CD4-positive, alpha-beta T cell (primary cell): Measurements from ENCODE around the gene RANBP9. TPM values are rescaled to one million over a fixed set of nuclear protein-coding genes. Genes with fewer than 3 reads are reported as not detected.

Experiments
- ATAC-seq: fragments of 200-7000 bp; cut with Tn5 transposase; one replicate; pipeline ENCODE4 v1.10.0; 2022; ENCODE audit warnings: mild to moderate bottlenecking; ENCODE audit not compliant: poor library complexity
- CTCF ChIA-PET: fragments of 350-600 bp; sonication (Branson Sonifier 250); formaldehyde crosslinking; loops from one replicate; lab custom pipeline; 2021; ENCODE audit warnings: antibody characterized with exemption, inconsistent platforms; lab: Charles Lee
- POLR2A ChIA-PET: fragments of 350-600 bp; sonication (Branson Sonifier 250); formaldehyde crosslinking; loops from one replicate; lab custom pipeline; 2021; ENCODE audit warnings: antibody characterized with exemption, inconsistent platforms; lab: Charles Lee
- DNase-seq, 14 experiments: peaks; one replicate each; pipeline ENCODE4 v3.0.0-alpha.2; 2013 to 2020; ENCODE audit warnings: mixed read lengths in 2 of 14
- H3K27ac ChIP-seq, 2 donors: one replicate each; pipeline versions ENCODE4 v1.5.1 to v1.7.0; 2013; ENCODE audit warnings: low read length in 2 of 2, low read depth in 1 of 2, mild to moderate bottlenecking in 1 of 2
- H3K27me3 ChIP-seq, 2 experiments: 1 replicate in 1 of 2; 2 replicates in 1 of 2; pipeline versions ENCODE4 v1.6.1 to v1.7.0; 2013; ENCODE audit warnings: low read length in 2 of 2, control low read depth in 1 of 2, mild to moderate bottlenecking in 1 of 2, moderate library complexity in 1 of 2; ENCODE audit not compliant: insufficient read depth in 2 of 2, control insufficient read depth in 1 of 2
- H3K36me3 ChIP-seq: one replicate; pipeline ENCODE4 v1.6.1; 2013; ENCODE audit warnings: low read length, control low read depth; ENCODE audit not compliant: insufficient read depth
- H3K4me1 ChIP-seq: one replicate; pipeline ENCODE4 v1.6.1; 2013; ENCODE audit warnings: low read length, control low read depth; ENCODE audit not compliant: insufficient read depth
- H3K4me3 ChIP-seq: one replicate; pipeline ENCODE4 v1.5.1; 2013; ENCODE audit warnings: mild to moderate bottlenecking, low read length, moderate library complexity
- H3K9me3 ChIP-seq, 2 experiments: 1 replicate in 1 of 2; 2 replicates in 1 of 2; pipeline versions ENCODE4 v1.6.1 to v1.7.0; 2013; ENCODE audit warnings: low read length in 2 of 2, mild to moderate bottlenecking in 2 of 2, control low read depth in 1 of 2, moderate library complexity in 1 of 2; ENCODE audit not compliant: control insufficient read depth in 1 of 2, insufficient read depth in 1 of 2
- H3K27ac Mint-ChIP-seq: one replicate; pipeline ENCODE4 v1.8.0; 2020; ENCODE audit warnings: mixed read lengths
- H3K27me3 Mint-ChIP-seq: one replicate; pipeline ENCODE4 v1.8.0; 2021; ENCODE audit warnings: mixed read lengths
- H3K36me3 Mint-ChIP-seq: one replicate; pipeline ENCODE4 v1.8.0; 2021; ENCODE audit warnings: low read depth, mixed read lengths
- H3K4me1 Mint-ChIP-seq: one replicate; pipeline ENCODE4 v1.8.0; 2021; ENCODE audit warnings: low read depth, mixed read lengths
- H3K4me3 Mint-ChIP-seq: one replicate; pipeline ENCODE4 v1.8.0; 2020; ENCODE audit warnings: mild to moderate bottlenecking, mixed read lengths
- H3K9me3 Mint-ChIP-seq: one replicate; pipeline ENCODE4 v1.8.0; 2020; ENCODE audit warnings: mixed read lengths
- intact Hi-C, 2 experiments: fragments of 100-400 bp; cut with DNase I in 1 of 2; cut with micrococcal nuclease in 1 of 2; formaldehyde crosslinking; loops; one replicate each; pipeline versions ENCODE4 v1.15.1 to v1.9.0; 2023 to 2025; cut with DNase I, micrococcal nuclease
- total RNA-seq, 174 experiments: library from RNA in 2 of 174; stranded (reverse) in 2 of 174; gene quantifications; one replicate each; pipeline ENCODE4 v1.2.3 and lab custom pipeline; 2021 to 2026
- TF ChIP-seq, protein P1 (sequence below): fragments of 200-600 bp; IDR thresholded peaks from one replicate; pipeline ENCODE4 v1.8.0; 2022; ENCODE audit warnings: antibody characterized with exemption, mild to moderate bottlenecking

The RANBP9 gene
- total RNA-seq, 2 experiments from 2014 or later, result 60.8 to 62.9 TPM

DNA sequence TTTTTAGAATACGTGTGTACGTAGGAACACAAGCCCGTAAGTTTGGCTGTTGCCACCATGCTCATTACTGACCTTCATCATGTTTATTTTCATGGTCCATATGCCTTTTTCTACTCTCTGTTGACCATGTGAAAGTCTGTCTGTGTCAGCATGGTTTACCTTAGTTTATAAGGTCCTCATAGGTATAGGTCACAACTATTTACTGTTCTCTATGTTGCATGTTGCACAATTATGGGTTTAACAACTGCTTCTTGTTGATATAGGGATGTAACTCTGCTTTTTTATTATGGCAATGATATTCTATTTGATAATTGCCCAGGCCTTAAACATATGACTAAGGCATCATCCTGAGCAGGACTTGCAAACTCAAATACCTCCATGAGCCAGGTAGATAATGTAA is 13.4 kb upstream of the RANBP9 start:
- Mint-ChIP-seq H3K27ac (peak overlapping the region; percentile 83), H3K4me1 (peaks cover 22% of the 10 kb centered on the region), H3K36me3 (no peaks in the 10 kb centered on the region), H3K4me3 (no peak overlapping the region), H3K27me3 (no peaks in the 10 kb centered on the region), H3K9me3 (no peaks in the 10 kb centered on the region)
- no peaks in the 10 kb centered on the region for H3K27me3 ChIP-seq
- TF ChIP-seq, protein P1, sequence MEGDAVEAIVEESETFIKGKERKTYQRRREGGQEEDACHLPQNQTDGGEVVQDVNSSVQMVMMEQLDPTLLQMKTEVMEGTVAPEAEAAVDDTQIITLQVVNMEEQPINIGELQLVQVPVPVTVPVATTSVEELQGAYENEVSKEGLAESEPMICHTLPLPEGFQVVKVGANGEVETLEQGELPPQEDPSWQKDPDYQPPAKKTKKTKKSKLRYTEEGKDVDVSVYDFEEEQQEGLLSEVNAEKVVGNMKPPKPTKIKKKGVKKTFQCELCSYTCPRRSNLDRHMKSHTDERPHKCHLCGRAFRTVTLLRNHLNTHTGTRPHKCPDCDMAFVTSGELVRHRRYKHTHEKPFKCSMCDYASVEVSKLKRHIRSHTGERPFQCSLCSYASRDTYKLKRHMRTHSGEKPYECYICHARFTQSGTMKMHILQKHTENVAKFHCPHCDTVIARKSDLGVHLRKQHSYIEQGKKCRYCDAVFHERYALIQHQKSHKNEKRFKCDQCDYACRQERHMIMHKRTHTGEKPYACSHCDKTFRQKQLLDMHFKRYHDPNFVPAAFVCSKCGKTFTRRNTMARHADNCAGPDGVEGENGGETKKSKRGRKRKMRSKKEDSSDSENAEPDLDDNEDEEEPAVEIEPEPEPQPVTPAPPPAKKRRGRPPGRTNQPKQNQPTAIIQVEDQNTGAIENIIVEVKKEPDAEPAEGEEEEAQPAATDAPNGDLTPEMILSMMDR, result no peak
- ATAC-seq (no peak), DNase-seq (no peak)
- no peak overlapping the region for H3K27ac ChIP-seq
- no peak overlapping the region for H3K4me3 ChIP-seq
- intact Hi-C loops, result no loop called here
- no peaks in the 10 kb centered on the region for H3K9me3 ChIP-seq
- ChIA-PET POLR2A (no interaction called here), CTCF (interaction anchor here (1.1 to 2.4 kb wide), 2 partner anchors 14 to 70 kb away, joined by 4 to 7 read pairs; partner anchors contain the start of gene RANBP9)
- no peaks in the 10 kb centered on the region for H3K36me3 ChIP-seq
- H3K4me1 ChIP-seq, result peaks cover 35% of the 10 kb centered on the region

DNA sequence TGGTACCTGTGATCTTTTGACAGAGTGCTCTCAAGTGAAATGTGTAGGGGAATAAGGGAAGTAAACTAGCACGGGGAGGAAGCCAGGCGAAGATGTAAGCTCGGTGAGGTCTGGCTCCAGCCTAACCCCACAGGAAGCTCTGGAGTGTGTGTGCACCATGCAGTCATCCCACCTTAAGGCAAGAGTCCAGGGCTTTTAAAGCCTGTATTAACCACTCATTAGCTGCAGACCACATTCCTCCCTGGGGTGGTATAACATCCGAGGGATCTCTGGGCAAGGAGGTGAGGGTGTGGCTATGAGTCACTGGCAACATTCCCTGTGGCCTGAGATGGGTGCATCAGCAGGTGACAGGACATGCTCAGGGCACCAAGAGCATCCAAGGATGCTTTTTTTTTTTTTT is 12.5 kb upstream of the RANBP9 start:
- TF ChIP-seq, protein P1, result no peak
- no peak overlapping the region for H3K4me3 Mint-ChIP-seq
- H3K36me3 Mint-ChIP-seq, result no peaks in the 10 kb centered on the region
- ChIA-PET CTCF (interaction anchor here (1.4 kb wide), 1 partner anchor 71 kb away, joined by 3 read pairs; no protein-coding TSS in a partner anchor), POLR2A (interaction anchor here (1.3 kb wide), 1 partner anchor 36 kb away, joined by 4 read pairs; no protein-coding TSS in a partner anchor)
- DNase-seq (peak in 2 of 14 experiments; percentile 20 to 22), ATAC-seq (no peak)
- peaks cover 22% of the 10 kb centered on the region for H3K4me1 Mint-ChIP-seq
- Histone ChIP-seq H3K27ac (no peak overlapping the region), H3K27me3 (no peaks in the 10 kb centered on the region), H3K36me3 (no peaks in the 10 kb centered on the region), H3K9me3 (no peaks in the 10 kb centered on the region), H3K4me1 (peaks cover 35% of the 10 kb centered on the region), H3K4me3 (no peak overlapping the region)
- no peaks in the 10 kb centered on the region for H3K27me3 Mint-ChIP-seq
- no peaks in the 10 kb centered on the region for H3K9me3 Mint-ChIP-seq
- H3K27ac Mint-ChIP-seq, result peak overlapping the region; percentile 19
- intact Hi-C loops, result no loop called here

DNA sequence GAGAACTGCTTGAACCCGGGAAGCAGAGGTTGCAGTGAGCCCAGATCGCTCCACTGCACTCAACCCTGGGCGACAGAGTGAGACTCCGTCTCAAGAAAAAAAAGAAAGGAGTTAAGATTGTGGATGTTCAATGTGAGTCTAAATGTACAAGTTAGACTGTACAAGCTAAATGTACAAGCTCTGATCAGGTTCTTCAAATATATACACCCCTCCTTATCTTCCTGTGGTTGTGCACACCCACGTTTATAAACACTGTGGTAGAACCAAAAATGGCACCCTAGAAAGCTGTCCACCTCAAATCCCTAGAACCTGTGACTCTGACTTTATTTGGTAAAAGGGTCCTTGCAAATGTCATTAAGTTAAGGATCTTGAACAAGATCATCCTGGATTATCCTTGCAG is 11.2 kb upstream of the RANBP9 start:
- peak overlapping the region; percentile 19 for H3K27ac Mint-ChIP-seq
- Histone ChIP-seq H3K36me3 (no peaks in the 10 kb centered on the region), H3K4me3 (no peak overlapping the region), H3K4me1 (peaks cover 35% of the 10 kb centered on the region), H3K9me3 (no peaks in the 10 kb centered on the region), H3K27me3 (no peaks in the 10 kb centered on the region), H3K27ac (peak overlapping the region in 1 of 2 donors; percentile 6)
- H3K4me1 Mint-ChIP-seq, result peaks cover 22% of the 10 kb centered on the region
- no peaks in the 10 kb centered on the region for H3K9me3 Mint-ChIP-seq
- DNase-seq (no peak), ATAC-seq (no peak)
- CTCF ChIA-PET, result interaction anchor here (0.6 kb wide), 1 partner anchor 24 kb away, joined by 3 read pairs; no protein-coding TSS in a partner anchor
- H3K4me3 Mint-ChIP-seq, result no peak overlapping the region
- H3K36me3 Mint-ChIP-seq, result no peaks in the 10 kb centered on the region
- POLR2A ChIA-PET, result interaction anchor here (1.3 kb wide), 1 partner anchor 10 kb away, joined by 5 read pairs; no protein-coding TSS in a partner anchor
- TF ChIP-seq, protein P1, result no peak
- H3K27me3 Mint-ChIP-seq, result no peaks in the 10 kb centered on the region
- intact Hi-C loops, result no loop called here
